ENCODE measurements around the gene PLCL2.

PLCL2 gene

GRCh38 chr3:17069754-17070153, 185.0 kb downstream of the PLCL2 start:
- Histone ChIP-seq H3K27me3 (replicated peaks; ENCODE audit: control insufficient read depth, insufficient read depth, low read length) (no peaks in the 10 kb centered on the region), H3K36me3 (ENCODE audit: control insufficient read depth, insufficient read depth, low read length) (peaks cover 2% of the 10 kb centered on the region; the same call in 1 of the 2 replicates), H3K4me3 (replicated peaks; ENCODE audit: low read depth, low read length) (no peak overlapping the region)
- no peak for DNase-seq (ENCODE audit: extremely low read depth, insufficient read length)
- no peak for TF ChIP-seq CTCF (IDR thresholded peaks at IDR 0.05; ENCODE audit: insufficient read depth, low read length, poor library complexity, severe bottlenecking)

GRCh38 chr3:17070161-17070959, 185.6 kb downstream of the PLCL2 start:
- no peaks in the 10 kb centered on the region for H3K27me3 ChIP-seq (replicated peaks; ENCODE audit: control insufficient read depth, insufficient read depth, low read length)
- DNase-seq (ENCODE audit: extremely low read depth, insufficient read length): no peak
- TF ChIP-seq CTCF (IDR thresholded peaks at IDR 0.05; ENCODE audit: insufficient read depth, low read length, poor library complexity, severe bottlenecking): no peak
- peaks cover 2% of the 10 kb centered on the region; the same call in 1 of the 2 replicates for H3K36me3 ChIP-seq (ENCODE audit: control insufficient read depth, insufficient read depth, low read length)
- H3K4me3 ChIP-seq (replicated peaks; ENCODE audit: low read depth, low read length): no peak overlapping the region

- TF ChIP-seq CTCF (IDR thresholded peaks at IDR 0.05; ENCODE audit: insufficient read depth, low read length, poor library complexity, severe bottlenecking): no peak
- no peak overlapping the region for H3K4me3 ChIP-seq (replicated peaks; ENCODE audit: low read depth, low read length)
- DNase-seq (ENCODE audit: extremely low read depth, insufficient read length): no peak
- peaks cover 2% of the 10 kb centered on the region for H3K36me3 ChIP-seq (ENCODE audit: control insufficient read depth, insufficient read depth, low read length)
- no peaks in the 10 kb centered on the region for H3K27me3 ChIP-seq (replicated peaks; ENCODE audit: control insufficient read depth, insufficient read depth, low read length)
These were observed 189.8 kb downstream of the PLCL2 start for GRCh38 chr3:17074559-17074958.

- TF ChIP-seq CTCF (IDR thresholded peaks at IDR 0.05; ENCODE audit: insufficient read depth, low read length, poor library complexity, severe bottlenecking): no peak
- Histone ChIP-seq H3K36me3 (ENCODE audit: control insufficient read depth, insufficient read depth, low read length) (peaks cover 2% of the 10 kb centered on the region), H3K4me3 (replicated peaks; ENCODE audit: low read depth, low read length) (no peak overlapping the region), H3K27me3 (replicated peaks; ENCODE audit: control insufficient read depth, insufficient read depth, low read length) (no peaks in the 10 kb centered on the region)
- no peak for DNase-seq (ENCODE audit: extremely low read depth, insufficient read length)
These were observed 190.6 kb downstream of the PLCL2 start for GRCh38 chr3:17075358-17075757.

- H3K27me3 ChIP-seq (replicated peaks; ENCODE audit: control insufficient read depth, insufficient read depth, low read length): no peaks in the 10 kb centered on the region
- no peak for TF ChIP-seq CTCF (IDR thresholded peaks at IDR 0.05; ENCODE audit: insufficient read depth, low read length, poor library complexity, severe bottlenecking)
- no peaks in the 10 kb centered on the region; the same call in none of the 2 replicates for H3K36me3 ChIP-seq (ENCODE audit: control insufficient read depth, insufficient read depth, low read length)
- H3K4me3 ChIP-seq (replicated peaks; ENCODE audit: low read depth, low read length): no peak overlapping the region
- no peak for DNase-seq (ENCODE audit: extremely low read depth, insufficient read length)
These were observed 191.2 kb downstream of the PLCL2 start for GRCh38 chr3:17075907-17076306.

Data from GM06990 (cell line).